PC-3 (cell line): ENCODE results near the gene CREB3L4.

Experiments
- EZH2phosphoT487 ChIP-seq: fragments of 300-600 bp; sonication (generic); IDR thresholded peaks from 2 replicates; pipeline ENCODE4 v1.6.1; 2018; ENCODE audit warnings: mild to moderate bottlenecking, antibody characterized with exemption, low read length, borderline replicate concordance
- TF ChIP-seq, protein P1 (sequence below): fragments of 300-600 bp; sonication (generic); conservative IDR thresholded peaks from 2 replicates; pipeline ENCODE4 v1.5.1; 2017; ENCODE audit warnings: antibody characterized with exemption, low read depth, mild to moderate bottlenecking, low read length

- TF ChIP-seq EZH2phosphoT487, result no peak
- TF ChIP-seq, protein P1, sequence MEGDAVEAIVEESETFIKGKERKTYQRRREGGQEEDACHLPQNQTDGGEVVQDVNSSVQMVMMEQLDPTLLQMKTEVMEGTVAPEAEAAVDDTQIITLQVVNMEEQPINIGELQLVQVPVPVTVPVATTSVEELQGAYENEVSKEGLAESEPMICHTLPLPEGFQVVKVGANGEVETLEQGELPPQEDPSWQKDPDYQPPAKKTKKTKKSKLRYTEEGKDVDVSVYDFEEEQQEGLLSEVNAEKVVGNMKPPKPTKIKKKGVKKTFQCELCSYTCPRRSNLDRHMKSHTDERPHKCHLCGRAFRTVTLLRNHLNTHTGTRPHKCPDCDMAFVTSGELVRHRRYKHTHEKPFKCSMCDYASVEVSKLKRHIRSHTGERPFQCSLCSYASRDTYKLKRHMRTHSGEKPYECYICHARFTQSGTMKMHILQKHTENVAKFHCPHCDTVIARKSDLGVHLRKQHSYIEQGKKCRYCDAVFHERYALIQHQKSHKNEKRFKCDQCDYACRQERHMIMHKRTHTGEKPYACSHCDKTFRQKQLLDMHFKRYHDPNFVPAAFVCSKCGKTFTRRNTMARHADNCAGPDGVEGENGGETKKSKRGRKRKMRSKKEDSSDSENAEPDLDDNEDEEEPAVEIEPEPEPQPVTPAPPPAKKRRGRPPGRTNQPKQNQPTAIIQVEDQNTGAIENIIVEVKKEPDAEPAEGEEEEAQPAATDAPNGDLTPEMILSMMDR, result no peak
Observed at GRCh38 chr1:154006136-154006535, 38.4 kb downstream of the CREB3L4 start.
